Astrocyte (in vitro differentiated cells and primary cell): ENCODE data around the gene C1orf21. TPM values are rescaled to one million over a fixed set of nuclear protein-coding genes. Genes with fewer than 3 reads are reported as not detected.

Experiments used
- DNase-seq: peaks from one replicate; pipeline ENCODE4 v3.0.0-alpha.2; 2010; ENCODE audit warnings: low read depth
- FAIRE-seq: peaks from 2 replicates; lab custom pipeline; 2011; peaks lifted over from hg19 to GRCh38; lab: Jason Lieb, UNC
- H2AFZ ChIP-seq: 2 replicates; pipeline ENCODE4 v1.6.0; 2012; ENCODE audit warnings: low read depth, low read length, inconsistent platforms
- H3K27ac ChIP-seq: 2 replicates; pipeline ENCODE4 v1.5.1; 2011; ENCODE audit warnings: low read depth, low read length, inconsistent platforms
- H3K27me3 ChIP-seq: 2 replicates; pipeline ENCODE4 v1.6.0; 2011; ENCODE audit warnings: low read length, inconsistent platforms; ENCODE audit not compliant: insufficient read depth
- H3K36me3 ChIP-seq: 2 replicates; pipeline ENCODE4 v1.5.1; 2011; ENCODE audit warnings: low read length, inconsistent platforms; ENCODE audit not compliant: insufficient read depth
- H3K4me1 ChIP-seq: 2 replicates; pipeline ENCODE4 v1.5.1; 2011; ENCODE audit warnings: low read length, inconsistent platforms; ENCODE audit not compliant: insufficient read depth
- H3K4me2 ChIP-seq: 2 replicates; pipeline ENCODE4 v1.6.0; 2012; ENCODE audit warnings: low read length, inconsistent platforms
- H3K4me3 ChIP-seq: 2 replicates; pipeline ENCODE4 v1.5.1; 2011; ENCODE audit warnings: low read depth, mild to moderate bottlenecking, low read length, inconsistent platforms; ENCODE audit not compliant: insufficient read depth
- H3K79me2 ChIP-seq: 2 replicates; pipeline ENCODE4 v1.6.0; 2012; ENCODE audit warnings: mild to moderate bottlenecking, low read length, inconsistent platforms; ENCODE audit not compliant: insufficient read depth
- H3K9ac ChIP-seq: 2 replicates; pipeline ENCODE4 v1.6.0; 2012; ENCODE audit warnings: mild to moderate bottlenecking, low read length, inconsistent platforms
- H3K9me3 ChIP-seq: 2 replicates; pipeline ENCODE4 v1.5.1; 2012; ENCODE audit warnings: low read depth, mild to moderate bottlenecking, low read length, inconsistent platforms; ENCODE audit not compliant: insufficient read depth
- H4K20me1 ChIP-seq: 2 replicates; pipeline ENCODE4 v1.6.0; 2012; ENCODE audit warnings: low read length, inconsistent platforms; ENCODE audit not compliant: insufficient read depth
- H3K27ac Mint-ChIP-seq: one replicate; pipeline ENCODE4 v1.8.0; 2021; ENCODE audit warnings: mild to moderate bottlenecking, mixed read lengths; ENCODE audit not compliant: unreplicated experiment
- H3K27me3 Mint-ChIP-seq: one replicate; pipeline ENCODE4 v1.8.0; 2021; ENCODE audit warnings: low read depth, mixed read lengths; ENCODE audit not compliant: unreplicated experiment
- H3K36me3 Mint-ChIP-seq: one replicate; pipeline ENCODE4 v1.8.0; 2021; ENCODE audit warnings: low read depth, mixed read lengths; ENCODE audit not compliant: unreplicated experiment
- H3K4me1 Mint-ChIP-seq: one replicate; pipeline ENCODE4 v1.8.0; 2021; ENCODE audit warnings: low read depth, mixed read lengths; ENCODE audit not compliant: unreplicated experiment
- H3K4me3 Mint-ChIP-seq: one replicate; pipeline ENCODE4 v1.8.0; 2021; ENCODE audit warnings: mild to moderate bottlenecking, moderate library complexity, mixed read lengths; ENCODE audit not compliant: unreplicated experiment
- H3K9me3 Mint-ChIP-seq: one replicate; pipeline ENCODE4 v1.8.0; 2021; ENCODE audit warnings: mild to moderate bottlenecking, mixed read lengths; ENCODE audit not compliant: unreplicated experiment
- EZH2 ChIP-seq: IDR thresholded peaks from 2 replicates; pipeline ENCODE4 v1.6.1; 2012; ENCODE audit warnings: mild to moderate bottlenecking, low read length, inconsistent platforms; ENCODE audit not compliant: insufficient read depth
- total RNA-seq: library from RNA; stranded (reverse); gene quantifications from 2 replicates; pipeline ENCODE4 v1.2.1, GENCODE V29; 2021
- TF ChIP-seq, protein P1 (sequence below): IDR thresholded peaks from 2 replicates; pipeline ENCODE4 v1.5.1; 2011; ENCODE audit warnings: low read depth, mild to moderate bottlenecking, inconsistent platforms, low read length, moderate library complexity; ENCODE audit not compliant: insufficient read depth

Gene C1orf21
- total RNA-seq, 1 donor from 2014 or later, result 15.1 TPM

DNA sequence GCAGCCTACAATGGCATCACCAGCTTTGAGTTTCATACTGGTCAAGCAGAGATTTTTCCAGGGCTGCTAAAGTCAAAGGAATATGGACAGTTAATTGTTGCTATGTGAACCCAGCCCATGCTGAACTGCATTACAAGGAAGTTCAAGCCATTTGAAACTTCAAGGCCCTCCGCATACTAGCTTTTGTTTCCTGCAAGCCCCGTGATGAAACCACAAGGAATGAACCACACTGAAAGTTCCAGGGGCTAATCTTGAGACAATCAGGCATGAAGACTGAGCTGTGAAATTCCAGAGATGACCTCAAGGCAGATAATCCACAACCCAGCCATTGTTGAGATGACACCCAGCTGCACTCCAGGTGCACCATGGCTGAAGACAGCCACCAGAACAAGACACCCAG lies 180.8 kb downstream of the C1orf21 start:
- peak overlapping the region; percentile 71 for H3K27ac Mint-ChIP-seq
- no peaks in the 10 kb centered on the region for H3K36me3 Mint-ChIP-seq
- Histone ChIP-seq H3K27ac (no peak overlapping the region), H3K4me2 (no peak overlapping the region), H3K36me3 (no peaks in the 10 kb centered on the region), H3K4me1 (peaks cover 3% of the 10 kb centered on the region), H3K79me2 (no peaks in the 10 kb centered on the region), H3K4me3 (no peak overlapping the region), H4K20me1 (no peaks in the 10 kb centered on the region), H2AFZ (no peak overlapping the region), H3K9me3 (no peaks in the 10 kb centered on the region), H3K9ac (no peak overlapping the region), H3K27me3 (no peaks in the 10 kb centered on the region)
- DNase-seq (peak; percentile 86), FAIRE-seq (peak; percentile 63)
- H3K4me3 Mint-ChIP-seq, result peak overlapping the region; percentile 5
- peaks cover 20% of the 10 kb centered on the region for H3K4me1 Mint-ChIP-seq
- TF ChIP-seq EZH2, result no peak
- TF ChIP-seq, protein P1, sequence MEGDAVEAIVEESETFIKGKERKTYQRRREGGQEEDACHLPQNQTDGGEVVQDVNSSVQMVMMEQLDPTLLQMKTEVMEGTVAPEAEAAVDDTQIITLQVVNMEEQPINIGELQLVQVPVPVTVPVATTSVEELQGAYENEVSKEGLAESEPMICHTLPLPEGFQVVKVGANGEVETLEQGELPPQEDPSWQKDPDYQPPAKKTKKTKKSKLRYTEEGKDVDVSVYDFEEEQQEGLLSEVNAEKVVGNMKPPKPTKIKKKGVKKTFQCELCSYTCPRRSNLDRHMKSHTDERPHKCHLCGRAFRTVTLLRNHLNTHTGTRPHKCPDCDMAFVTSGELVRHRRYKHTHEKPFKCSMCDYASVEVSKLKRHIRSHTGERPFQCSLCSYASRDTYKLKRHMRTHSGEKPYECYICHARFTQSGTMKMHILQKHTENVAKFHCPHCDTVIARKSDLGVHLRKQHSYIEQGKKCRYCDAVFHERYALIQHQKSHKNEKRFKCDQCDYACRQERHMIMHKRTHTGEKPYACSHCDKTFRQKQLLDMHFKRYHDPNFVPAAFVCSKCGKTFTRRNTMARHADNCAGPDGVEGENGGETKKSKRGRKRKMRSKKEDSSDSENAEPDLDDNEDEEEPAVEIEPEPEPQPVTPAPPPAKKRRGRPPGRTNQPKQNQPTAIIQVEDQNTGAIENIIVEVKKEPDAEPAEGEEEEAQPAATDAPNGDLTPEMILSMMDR, result no peak
- H3K9me3 Mint-ChIP-seq, result no peaks in the 10 kb centered on the region
- no peaks in the 10 kb centered on the region for H3K27me3 Mint-ChIP-seq

DNA sequence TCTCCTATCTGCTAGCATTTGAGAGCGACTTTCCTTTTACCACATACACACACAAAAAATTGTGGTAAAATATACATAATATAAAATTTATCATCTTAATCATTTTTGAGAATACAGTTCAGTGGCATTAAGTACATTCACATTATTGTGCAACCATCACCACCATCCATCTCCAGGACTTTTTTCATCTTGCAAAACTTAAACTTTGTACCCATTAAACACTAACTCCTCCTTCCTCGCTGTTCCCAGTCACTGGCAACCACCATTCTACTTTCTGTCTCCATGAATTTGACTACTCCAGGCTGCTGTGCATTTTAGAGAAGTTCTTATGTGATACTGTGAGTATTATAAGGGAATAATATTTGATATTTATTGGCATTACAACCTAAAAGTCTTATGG lies 181.3 kb downstream of the C1orf21 start:
- H3K27ac Mint-ChIP-seq, result no peak overlapping the region
- no peak overlapping the region for H3K4me3 Mint-ChIP-seq
- Histone ChIP-seq H3K4me2 (no peak overlapping the region), H3K4me3 (no peak overlapping the region), H3K27ac (no peak overlapping the region), H3K27me3 (no peaks in the 10 kb centered on the region), H3K79me2 (no peaks in the 10 kb centered on the region), H2AFZ (no peak overlapping the region), H3K4me1 (peaks cover 3% of the 10 kb centered on the region), H3K36me3 (no peaks in the 10 kb centered on the region), H3K9ac (no peak overlapping the region), H3K9me3 (no peaks in the 10 kb centered on the region), H4K20me1 (no peaks in the 10 kb centered on the region)
- H3K9me3 Mint-ChIP-seq, result no peaks in the 10 kb centered on the region
- peaks cover 2% of the 10 kb centered on the region for H3K36me3 Mint-ChIP-seq
- peaks cover 16% of the 10 kb centered on the region for H3K4me1 Mint-ChIP-seq
- FAIRE-seq (no peak), DNase-seq (no peak)
- no peaks in the 10 kb centered on the region for H3K27me3 Mint-ChIP-seq
- TF ChIP-seq, protein P1, result no peak
- no peak for TF ChIP-seq EZH2

DNA sequence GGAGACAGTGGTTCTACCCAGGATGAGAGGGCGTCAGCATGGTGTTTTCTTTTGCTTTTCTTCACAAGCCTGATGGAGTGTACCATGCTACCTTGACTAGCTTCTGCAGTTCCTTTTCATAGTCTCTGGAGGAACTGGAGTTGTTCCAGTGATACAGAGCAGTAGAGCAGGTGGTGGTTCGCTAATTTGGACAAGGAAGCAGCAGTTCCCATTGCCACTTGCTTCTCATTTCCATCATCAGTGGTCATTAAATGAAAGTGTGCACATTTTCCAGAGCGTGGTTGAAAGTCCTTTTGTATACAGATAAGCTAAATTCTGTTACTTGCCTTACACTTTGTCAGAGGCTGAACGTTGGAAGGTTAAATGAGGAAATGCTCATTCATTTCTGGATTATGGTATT lies 182.3 kb downstream of the C1orf21 start:
- H3K9me3 ChIP-seq, result no peaks in the 10 kb centered on the region
- no peak overlapping the region for H3K27ac Mint-ChIP-seq
- H3K79me2 ChIP-seq, result no peaks in the 10 kb centered on the region
- peaks cover 3% of the 10 kb centered on the region for H3K4me1 ChIP-seq
- no peaks in the 10 kb centered on the region for H3K36me3 ChIP-seq
- DNase-seq (no peak), FAIRE-seq (no peak)
- H3K9ac ChIP-seq, result no peak overlapping the region
- no peak overlapping the region for H2AFZ ChIP-seq
- peaks cover 2% of the 10 kb centered on the region for H3K36me3 Mint-ChIP-seq
- H3K4me3 ChIP-seq, result no peak overlapping the region
- no peak overlapping the region for H3K27ac ChIP-seq
- H3K27me3 ChIP-seq, result no peaks in the 10 kb centered on the region
- H3K9me3 Mint-ChIP-seq, result no peaks in the 10 kb centered on the region
- H3K4me2 ChIP-seq, result no peak overlapping the region
- peaks cover 13% of the 10 kb centered on the region for H3K4me1 Mint-ChIP-seq
- H4K20me1 ChIP-seq, result no peaks in the 10 kb centered on the region
- TF ChIP-seq EZH2, result no peak
- TF ChIP-seq, protein P1, result no peak
- no peak overlapping the region for H3K4me3 Mint-ChIP-seq
- H3K27me3 Mint-ChIP-seq, result no peaks in the 10 kb centered on the region
